GM21737 (cell line): ENCODE results near the gene IL1R2.

Experiments used
- ATAC-seq: cut with Tn5 transposase; IDR thresholded peaks from one replicate; pipeline ENCODE4 v1.9.1; 2021; ENCODE audit warnings: mild to moderate bottlenecking, moderate library complexity; ENCODE audit not compliant: unreplicated experiment

Gene IL1R2

GRCh38 chr2:102016399-102016955 lies 24.7 kb downstream of the IL1R2 start:
- no peak for ATAC-seq

- no peak for ATAC-seq
Observed at GRCh38 chr2:102018823-102019445, 27.2 kb downstream of the IL1R2 start.

GRCh38 chr2:102020596-102021170 lies 28.9 kb downstream of the IL1R2 start:
- ATAC-seq, result no peak

GRCh38 chr2:102021779-102022178 lies 30.0 kb downstream of the IL1R2 start:
- ATAC-seq, result no peak

GRCh38 chr2:102022884-102023539 lies 31.3 kb downstream of the IL1R2 start:
- ATAC-seq, result no peak

- ATAC-seq, result no peak
Observed at GRCh38 chr2:102024410-102024809, 32.6 kb downstream of the IL1R2 start.

GRCh38 chr2:102025016-102025501 lies 33.3 kb downstream of the IL1R2 start:
- ATAC-seq, result peak; percentile 75

GRCh38 chr2:102025583-102026267 lies 34.0 kb downstream of the IL1R2 start:
- peak; percentile 40 for ATAC-seq

GRCh38 chr2:102027036-102027980 lies 35.5 kb downstream of the IL1R2 start:
- no peak for ATAC-seq

GRCh38 chr2:102028470-102028869 lies 36.7 kb downstream of the IL1R2 start:
- no peak for ATAC-seq

- no peak for ATAC-seq
Observed at GRCh38 chr2:102029405-102029804, 37.6 kb downstream of the IL1R2 start.

GRCh38 chr2:102029952-102030351 lies 38.2 kb downstream of the IL1R2 start:
- ATAC-seq, result no peak

- no peak for ATAC-seq
Observed at GRCh38 chr2:102030502-102030854, 38.7 kb downstream of the IL1R2 start.

GRCh38 chr2:102030855-102031527 lies 39.2 kb downstream of the IL1R2 start:
- no peak for ATAC-seq

- no peak for ATAC-seq
Observed at GRCh38 chr2:102032368-102033030, 40.7 kb downstream of the IL1R2 start.

GRCh38 chr2:102033031-102033749 lies 41.4 kb downstream of the IL1R2 start:
- ATAC-seq, result peak; percentile 74

- ATAC-seq, result no peak
Observed at GRCh38 chr2:102033750-102034682, 42.3 kb downstream of the IL1R2 start.
